PC-3 (cell line): ENCODE data around the gene FLOT1. TPM values are rescaled to one million over a fixed set of nuclear protein-coding genes. Genes with fewer than 3 reads are reported as not detected.

Experiments
- ATAC-seq: fragments of 200-7000 bp; cut with Tn5 transposase; 2 replicates; pipeline ENCODE4 v1.9.1; 2020; ENCODE audit warnings: mild to moderate bottlenecking, moderate library complexity
- BruUV-seq: library from RNA; stranded (reverse); fragments of 400-500 nt; replicated peaks from 2 replicates; lab custom pipeline; 2021; lab: Mats Ljungman, UMichigan
- CTCF ChIA-PET: fragments of 300-600 bp; sonication (Branson Sonifier 250); formaldehyde crosslinking; loops from one replicate; lab custom pipeline; 2022; ENCODE audit warnings: antibody characterized with exemption; lab: Charles Lee
- POLR2A ChIA-PET: fragments of 300-600 bp; sonication (Branson Sonifier 250); formaldehyde crosslinking; loops from one replicate; lab custom pipeline; 2022; ENCODE audit warnings: antibody characterized with exemption; ENCODE audit not compliant: unreplicated experiment; lab: Charles Lee
- DNase-seq: peaks from one replicate; pipeline ENCODE4 v3.0.0-alpha.2; 2015
- H2AFZ ChIP-seq: fragments of 300-600 bp; sonication (generic); 2 replicates; pipeline ENCODE4 v1.6.0; 2016; ENCODE audit warnings: antibody characterized with exemption, low read length
- H3F3A ChIP-seq: fragments of 300-600 bp; sonication (generic); one replicate; pipeline ENCODE4 v1.6.0; 2017; ENCODE audit warnings: antibody characterized with exemption, low read length, control low read depth, mild to moderate bottlenecking; ENCODE audit not compliant: unreplicated experiment
- H3K27ac ChIP-seq: fragments of 300-600 bp; sonication (generic); 2 replicates; pipeline ENCODE4 v1.5.1; 2016; ENCODE audit warnings: mild to moderate bottlenecking, low read length
- H3K27me3 ChIP-seq: fragments of 300-600 bp; sonication (generic); 2 replicates; pipeline ENCODE4 v1.6.1; 2016; ENCODE audit warnings: low read length, mixed read lengths
- H3K36me3 ChIP-seq: fragments of 300-600 bp; sonication (generic); 2 replicates; pipeline ENCODE4 v1.6.1; 2016; ENCODE audit warnings: low read depth, mixed run types, low read length, mixed read lengths
- H3K4me1 ChIP-seq: fragments of 300-600 bp; sonication (generic); 2 replicates; pipeline ENCODE4 v1.5.1; 2016; ENCODE audit warnings: low read length; ENCODE audit not compliant: insufficient read depth
- H3K4me2 ChIP-seq: fragments of 300-600 bp; sonication (generic); 2 replicates; pipeline ENCODE4 v1.6.0; 2016; ENCODE audit warnings: low read length
- H3K4me3 ChIP-seq: fragments of 300-600 bp; sonication (generic); 2 replicates; pipeline ENCODE4 v1.5.1; 2016; ENCODE audit warnings: mild to moderate bottlenecking, low read length, mixed read lengths
- H3K79me2 ChIP-seq: fragments of 300-600 bp; sonication (generic); 2 replicates; pipeline ENCODE4 v1.6.1; 2017; ENCODE audit warnings: low read length, mixed read lengths
- H3K9ac ChIP-seq: fragments of 300-600 bp; sonication (generic); 2 replicates; pipeline ENCODE4 v1.6.0; 2016; ENCODE audit warnings: mild to moderate bottlenecking, low read length
- H3K9me2 ChIP-seq: fragments of 300-600 bp; sonication (generic); replicated peaks from 2 replicates; pipeline ENCODE4 v1.6.1; 2016; ENCODE audit warnings: mixed run types, low read length, mixed read lengths
- H3K9me3 ChIP-seq: fragments of 300-600 bp; sonication (generic); 2 replicates; pipeline ENCODE4 v1.6.1; 2016; ENCODE audit warnings: low read length, mixed read lengths
- H4K20me1 ChIP-seq: fragments of 300-600 bp; sonication (generic); 2 replicates; pipeline ENCODE4 v1.6.1; 2016; ENCODE audit warnings: low read length, mixed read lengths
- EZH2 ChIP-seq: fragments of 300-600 bp; sonication (generic); IDR thresholded peaks from one replicate; pipeline ENCODE4 v1.6.1; 2017; ENCODE audit warnings: antibody characterized with exemption, mild to moderate bottlenecking, low read length; ENCODE audit not compliant: unreplicated experiment
- EZH2phosphoT487 ChIP-seq: fragments of 300-600 bp; sonication (generic); IDR thresholded peaks from 2 replicates; pipeline ENCODE4 v1.6.1; 2018; ENCODE audit warnings: mild to moderate bottlenecking, antibody characterized with exemption, low read length, borderline replicate concordance
- intact Hi-C: fragments of 100-400 bp; cut with micrococcal nuclease; formaldehyde crosslinking; loops from 2 replicates; pipeline ENCODE4 v1.9.0; 2023
- total RNA-seq: library from RNA; depleted of rRNA; stranded (reverse); fragments of >200 nt; gene quantifications from 2 replicates; pipeline ENCODE4 v1.2.3, GENCODE V29; 2014
- TF ChIP-seq, protein P1 (sequence below): fragments of 300-600 bp; sonication (generic); conservative IDR thresholded peaks from 2 replicates; pipeline ENCODE4 v1.5.1; 2017; ENCODE audit warnings: antibody characterized with exemption, low read depth, mild to moderate bottlenecking, low read length

Gene FLOT1
- total RNA-seq, 1 experiment from 2014 or later, result 305 TPM

DNA sequence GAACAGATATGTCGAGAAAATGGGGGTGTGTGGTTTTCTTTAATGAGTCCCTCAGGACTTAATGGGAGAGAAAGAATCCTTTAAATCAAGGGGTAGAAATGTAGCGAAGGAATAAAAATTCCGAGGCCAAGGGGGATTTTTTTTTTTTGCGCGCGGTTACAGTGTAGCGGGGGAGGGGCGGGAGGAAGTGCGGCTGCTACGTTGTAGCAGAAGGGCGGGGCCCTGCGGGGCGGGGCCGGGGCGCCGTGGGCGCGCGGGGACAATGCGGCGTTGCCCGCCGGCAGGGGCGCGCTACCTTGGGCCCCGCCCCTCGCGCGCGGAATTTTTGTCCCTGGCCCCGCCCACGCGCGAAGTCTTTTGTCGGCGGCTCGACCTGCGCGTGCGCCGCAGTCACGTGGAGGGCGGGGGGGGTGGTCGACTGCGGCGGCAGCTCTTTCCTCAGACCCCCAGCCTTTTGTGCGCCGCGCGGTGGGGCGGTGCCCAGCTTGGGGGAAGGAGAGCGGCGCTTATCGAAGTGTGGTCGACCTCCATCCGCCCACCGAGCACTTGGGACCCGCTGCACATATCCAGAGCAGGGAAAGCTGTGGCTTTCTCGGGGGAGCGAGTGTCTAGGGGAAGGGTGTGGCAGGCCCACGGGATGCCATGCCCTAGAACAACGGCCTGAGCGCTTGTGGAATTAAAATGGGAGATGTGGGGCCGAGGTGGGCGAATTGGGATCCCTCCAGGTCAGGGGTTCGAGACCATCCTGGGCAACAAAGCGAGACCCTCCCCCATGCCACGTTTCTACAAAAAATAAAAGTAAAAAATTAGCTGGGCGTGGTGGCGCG is 21.1 kb downstream of the FLOT1 start:
- ChIA-PET CTCF (interaction anchor here (0.6 to 1.4 kb wide), 2 partner anchors 39 to 42 kb away, joined by 3 to 7 read pairs; no protein-coding TSS in a partner anchor), POLR2A (interaction anchor here (0.6 kb wide), 1 partner anchor 10 kb away, joined by 4 read pairs; no protein-coding TSS in a partner anchor)
- peaks cover 32% of the 10 kb centered on the region for H4K20me1 ChIP-seq
- DNase-seq (peak; percentile 92), ATAC-seq (peak; percentile 2)
- intact Hi-C loops, result loop anchor here (1.0 to 10.0 kb wide), 4 partner anchors 39 to 237 kb away; partner anchors contain the start of genes C6orf136 and HLA-E
- H3K9me3 ChIP-seq, result no peaks in the 10 kb centered on the region
- peaks cover 78% of the 10 kb centered on the region for H3K79me2 ChIP-seq
- peak overlapping the region; percentile 93 for H3K4me2 ChIP-seq
- H3K27me3 ChIP-seq, result no peaks in the 10 kb centered on the region
- peak overlapping the region; percentile 99 for H3K9ac ChIP-seq
- peak overlapping the region; percentile 94 for H3K4me3 ChIP-seq
- H3K4me1 ChIP-seq, result peaks cover 35% of the 10 kb centered on the region
- H3K9me2 ChIP-seq, result no peaks in the 10 kb centered on the region
- H3F3A ChIP-seq, result peaks cover 24% of the 10 kb centered on the region
- no peak overlapping the region for H2AFZ ChIP-seq
- H3K27ac ChIP-seq, result peak overlapping the region; percentile 95
- H3K36me3 ChIP-seq, result peaks cover 37% of the 10 kb centered on the region
- TF ChIP-seq EZH2 (no peak), EZH2phosphoT487 (no peak)
- TF ChIP-seq, protein P1, sequence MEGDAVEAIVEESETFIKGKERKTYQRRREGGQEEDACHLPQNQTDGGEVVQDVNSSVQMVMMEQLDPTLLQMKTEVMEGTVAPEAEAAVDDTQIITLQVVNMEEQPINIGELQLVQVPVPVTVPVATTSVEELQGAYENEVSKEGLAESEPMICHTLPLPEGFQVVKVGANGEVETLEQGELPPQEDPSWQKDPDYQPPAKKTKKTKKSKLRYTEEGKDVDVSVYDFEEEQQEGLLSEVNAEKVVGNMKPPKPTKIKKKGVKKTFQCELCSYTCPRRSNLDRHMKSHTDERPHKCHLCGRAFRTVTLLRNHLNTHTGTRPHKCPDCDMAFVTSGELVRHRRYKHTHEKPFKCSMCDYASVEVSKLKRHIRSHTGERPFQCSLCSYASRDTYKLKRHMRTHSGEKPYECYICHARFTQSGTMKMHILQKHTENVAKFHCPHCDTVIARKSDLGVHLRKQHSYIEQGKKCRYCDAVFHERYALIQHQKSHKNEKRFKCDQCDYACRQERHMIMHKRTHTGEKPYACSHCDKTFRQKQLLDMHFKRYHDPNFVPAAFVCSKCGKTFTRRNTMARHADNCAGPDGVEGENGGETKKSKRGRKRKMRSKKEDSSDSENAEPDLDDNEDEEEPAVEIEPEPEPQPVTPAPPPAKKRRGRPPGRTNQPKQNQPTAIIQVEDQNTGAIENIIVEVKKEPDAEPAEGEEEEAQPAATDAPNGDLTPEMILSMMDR, result no peak
- no TSS peak for BruUV-seq

DNA sequence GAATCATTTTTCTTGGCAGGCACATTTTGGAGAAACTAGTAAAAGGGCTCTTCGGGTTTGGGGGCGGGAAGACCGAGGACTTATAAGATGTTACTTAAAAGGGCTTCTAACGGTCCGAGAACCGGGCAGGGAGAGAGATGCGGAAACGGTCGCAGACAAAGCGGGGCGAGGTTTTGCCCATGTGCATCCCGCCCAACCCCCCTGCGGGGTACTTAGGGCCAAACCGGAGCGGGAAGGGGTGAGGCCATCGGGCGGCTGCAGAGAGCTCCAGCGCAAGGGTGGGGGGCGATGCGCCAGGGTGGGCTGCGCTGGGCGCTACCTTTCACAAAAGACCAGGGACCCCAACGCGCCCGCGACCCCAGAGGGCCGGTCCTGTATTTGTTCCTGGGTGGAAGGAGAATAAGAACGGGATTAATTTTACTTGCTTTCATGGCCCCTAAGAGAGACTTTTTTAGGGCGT is 21.7 kb downstream of the FLOT1 start:
- no peaks in the 10 kb centered on the region for H3K27me3 ChIP-seq
- TSS peak; percentile 31 for BruUV-seq
- peak overlapping the region; percentile 94 for H3K4me3 ChIP-seq
- intact Hi-C loops, result loop anchor here (1.0 to 10.0 kb wide), 4 partner anchors 74 to 236 kb away; partner anchors contain the start of genes C6orf136, HLA-E, MRPS18B and PPP1R10
- no peak for ATAC-seq
- H2AFZ ChIP-seq, result no peak overlapping the region
- DNase-seq, result peak; percentile 50
- peak overlapping the region; percentile 95 for H3K27ac ChIP-seq
- TF ChIP-seq EZH2phosphoT487, result no peak
- TF ChIP-seq EZH2, result no peak
- TF ChIP-seq, protein P1, result no peak
- no peaks in the 10 kb centered on the region for H3K9me2 ChIP-seq
- H3K9ac ChIP-seq, result peak overlapping the region; percentile 99
- peaks cover 23% of the 10 kb centered on the region for H3F3A ChIP-seq
- CTCF ChIA-PET, result interaction anchor here (0.5 kb wide), 1 partner anchor 100 kb away, joined by 3 read pairs; no protein-coding TSS in a partner anchor
- H3K4me1 ChIP-seq, result peaks cover 41% of the 10 kb centered on the region
- POLR2A ChIA-PET, result interaction anchor here (0.6 kb wide), 1 partner anchor 10 kb away, joined by 4 read pairs; no protein-coding TSS in a partner anchor
- H3K36me3 ChIP-seq, result peaks cover 37% of the 10 kb centered on the region
- peak overlapping the region; percentile 93 for H3K4me2 ChIP-seq
- peaks cover 84% of the 10 kb centered on the region for H3K79me2 ChIP-seq
- no peaks in the 10 kb centered on the region for H3K9me3 ChIP-seq
- peaks cover 32% of the 10 kb centered on the region for H4K20me1 ChIP-seq
